Right lobe of liver (tissue), 6 donors: ENCODE results near the gene RNU5B-1. TPM values are rescaled to one million over a fixed set of nuclear protein-coding genes. Genes with fewer than 3 reads are reported as not detected.

Experiments
- ATAC-seq, 4 donors: fragments of 200-7000 bp; cut with Tn5 transposase; one replicate each; pipeline ENCODE4 v1.9.1; 2020; ENCODE audit warnings: mild to moderate bottlenecking in 4 of 4, moderate library complexity in 4 of 4
- DNase-seq, 3 donors: peaks; one replicate each; pipeline ENCODE4 v3.0.0-alpha.2; 2020
- H3K27ac ChIP-seq, 3 donors: fragments of 200-600 bp; one replicate each; pipeline ENCODE4 v1.8.0; 2022
- H3K27me3 ChIP-seq, 2 donors: fragments of 200-600 bp; one replicate each; pipeline ENCODE4 v1.8.0; 2022
- H3K36me3 ChIP-seq, 4 donors: fragments of 200-600 bp; sonication (generic) in 1 of 4; one replicate each; pipeline versions ENCODE4 v1.5.1 to v1.8.0; 2017 to 2022; ENCODE audit warnings: control low read depth in 1 of 4
- H3K4me1 ChIP-seq, 4 donors: fragments of 200-600 bp; sonication (generic) in 1 of 4; one replicate each; pipeline versions ENCODE4 v1.5.1 to v1.8.0; 2017 to 2022; ENCODE audit warnings: control low read depth in 1 of 4
- H3K4me3 ChIP-seq, 3 donors: fragments of 200-600 bp; one replicate each; pipeline ENCODE4 v1.8.0; 2022
- H3K9me3 ChIP-seq, 4 donors: fragments of 200-600 bp; sonication (generic) in 1 of 4; one replicate each; pipeline versions ENCODE4 v1.5.1 to v1.8.0; 2017 to 2022; ENCODE audit warnings: control low read depth in 1 of 4
- POLR2A ChIP-seq: fragments of 450-650 bp; IDR thresholded peaks from one replicate; pipeline ENCODE4 v1.6.1; 2017; ENCODE audit warnings: antibody characterized with exemption, mild to moderate bottlenecking
- WGBS: methylation state at CpG from one replicate; pipeline ENCODE4 v1.1.6; 2018; ENCODE audit warnings: low coverage, low lambda C conversion rate; ENCODE audit not compliant: insufficient coverage; ENCODE audit errors: missing lambda C conversion rate; 5-methylcytosine and 5-hydroxymethylcytosine counted together
- intact Hi-C, 2 donors: fragments of 100-400 bp; cut with DNase I; formaldehyde crosslinking; loops; one replicate each; pipeline versions ENCODE4 v1.11.2 to v1.14.1; 2022
- total RNA-seq, 6 experiments: library from RNA; depleted of rRNA in 2 of 6; stranded (reverse); fragments of >200 nt in 2 of 6; fragmentation: NEBNext Ultra II Directional in 3 of 6; extraction: Animal tissue kit (Norgen Biotek cat#: 25700) in 3 of 6; gene quantifications; one replicate each; pipeline versions ENCODE4 v1.1.0 to v1.2.4, GENCODE V29; 2016 to 2023
- TF ChIP-seq, protein P1 (sequence below), 4 donors: fragments of 200-600 bp in 3 of 4; fragments of 450-650 bp in 1 of 4; IDR thresholded peaks; one replicate each; pipeline versions ENCODE4 v1.5.1 to v1.8.0; 2016 to 2022; ENCODE audit warnings: antibody characterized with exemption in 4 of 4, mild to moderate bottlenecking in 2 of 4
- donor health status: DM: no; HTN: yes; CAD: no.
- donor health status: DM: no; HTN: no; CAD: no.
- donor health status: DM: no; HTN: no; CAD: no.
- donor health status: DM: no; HTN: yes; CAD: no.
- donor health status: DM: no; HTN: yes; CAD: no.

The RNU5B-1 gene
- total RNA-seq, 6 experiments from 2014 or later, result 11.0 to 35.4 TPM; not detected in 4

GRCh38 chr15:65326818-65327217 lies 22.3 kb downstream of the RNU5B-1 start:
- ATAC-seq (no peak), DNase-seq (no peak)
- no peaks in the 10 kb centered on the region for H3K36me3 ChIP-seq
- no peak overlapping the region for H3K4me3 ChIP-seq
- no peaks in the 10 kb centered on the region for H3K4me1 ChIP-seq
- no peaks in the 10 kb centered on the region for H3K9me3 ChIP-seq
- intact Hi-C loops, result no loop called here
- no peak overlapping the region for H3K27ac ChIP-seq
- TF ChIP-seq, protein P1, sequence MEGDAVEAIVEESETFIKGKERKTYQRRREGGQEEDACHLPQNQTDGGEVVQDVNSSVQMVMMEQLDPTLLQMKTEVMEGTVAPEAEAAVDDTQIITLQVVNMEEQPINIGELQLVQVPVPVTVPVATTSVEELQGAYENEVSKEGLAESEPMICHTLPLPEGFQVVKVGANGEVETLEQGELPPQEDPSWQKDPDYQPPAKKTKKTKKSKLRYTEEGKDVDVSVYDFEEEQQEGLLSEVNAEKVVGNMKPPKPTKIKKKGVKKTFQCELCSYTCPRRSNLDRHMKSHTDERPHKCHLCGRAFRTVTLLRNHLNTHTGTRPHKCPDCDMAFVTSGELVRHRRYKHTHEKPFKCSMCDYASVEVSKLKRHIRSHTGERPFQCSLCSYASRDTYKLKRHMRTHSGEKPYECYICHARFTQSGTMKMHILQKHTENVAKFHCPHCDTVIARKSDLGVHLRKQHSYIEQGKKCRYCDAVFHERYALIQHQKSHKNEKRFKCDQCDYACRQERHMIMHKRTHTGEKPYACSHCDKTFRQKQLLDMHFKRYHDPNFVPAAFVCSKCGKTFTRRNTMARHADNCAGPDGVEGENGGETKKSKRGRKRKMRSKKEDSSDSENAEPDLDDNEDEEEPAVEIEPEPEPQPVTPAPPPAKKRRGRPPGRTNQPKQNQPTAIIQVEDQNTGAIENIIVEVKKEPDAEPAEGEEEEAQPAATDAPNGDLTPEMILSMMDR (IDR thresholded peaks at IDR 0.05), result no peak
- no peak for TF ChIP-seq POLR2A
- 60% methylated on average over 2 of the region's 2 CpGs for WGBS
- H3K27me3 ChIP-seq, result no peaks in the 10 kb centered on the region

DNA sequence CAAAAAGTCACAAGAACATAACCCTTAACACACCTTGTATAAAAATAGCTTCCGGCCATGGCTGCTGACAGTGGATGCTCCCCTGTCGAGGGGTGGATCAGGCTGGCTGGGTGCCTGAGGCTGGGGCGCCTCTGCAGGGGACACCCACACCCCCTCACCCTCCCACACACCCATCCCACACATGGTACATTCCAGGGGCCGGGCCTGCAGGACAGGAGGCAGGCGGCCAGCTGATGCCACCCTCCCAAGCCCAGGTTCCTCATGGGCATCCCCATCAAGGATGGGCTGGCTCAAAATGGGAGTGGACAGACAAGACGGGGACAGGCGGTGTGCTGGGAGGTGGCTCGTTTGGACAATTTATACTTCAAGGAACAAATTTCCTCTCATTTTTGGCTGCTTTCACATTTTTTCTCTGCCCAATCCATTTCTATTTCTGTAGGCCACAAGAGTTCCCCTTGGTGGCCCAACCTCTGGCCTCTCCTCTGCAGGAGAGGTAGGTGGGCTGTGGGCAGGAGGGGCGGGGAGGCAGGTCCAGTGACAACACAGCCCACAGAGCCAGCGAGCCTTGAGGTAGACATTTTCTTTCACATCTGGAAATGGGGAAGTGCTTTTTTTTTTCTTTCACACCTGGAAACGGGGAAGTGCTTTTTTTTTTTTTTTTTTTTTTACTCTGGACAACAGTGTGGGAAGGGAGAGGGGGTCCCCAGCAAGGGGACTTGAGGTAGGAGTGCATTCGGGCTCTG lies 23.3 kb downstream of the RNU5B-1 start:
- DNase-seq, result peak in 1 of 3 donors; percentile 15
- 63% methylated on average over 11 of the region's 12 CpGs for WGBS

DNA sequence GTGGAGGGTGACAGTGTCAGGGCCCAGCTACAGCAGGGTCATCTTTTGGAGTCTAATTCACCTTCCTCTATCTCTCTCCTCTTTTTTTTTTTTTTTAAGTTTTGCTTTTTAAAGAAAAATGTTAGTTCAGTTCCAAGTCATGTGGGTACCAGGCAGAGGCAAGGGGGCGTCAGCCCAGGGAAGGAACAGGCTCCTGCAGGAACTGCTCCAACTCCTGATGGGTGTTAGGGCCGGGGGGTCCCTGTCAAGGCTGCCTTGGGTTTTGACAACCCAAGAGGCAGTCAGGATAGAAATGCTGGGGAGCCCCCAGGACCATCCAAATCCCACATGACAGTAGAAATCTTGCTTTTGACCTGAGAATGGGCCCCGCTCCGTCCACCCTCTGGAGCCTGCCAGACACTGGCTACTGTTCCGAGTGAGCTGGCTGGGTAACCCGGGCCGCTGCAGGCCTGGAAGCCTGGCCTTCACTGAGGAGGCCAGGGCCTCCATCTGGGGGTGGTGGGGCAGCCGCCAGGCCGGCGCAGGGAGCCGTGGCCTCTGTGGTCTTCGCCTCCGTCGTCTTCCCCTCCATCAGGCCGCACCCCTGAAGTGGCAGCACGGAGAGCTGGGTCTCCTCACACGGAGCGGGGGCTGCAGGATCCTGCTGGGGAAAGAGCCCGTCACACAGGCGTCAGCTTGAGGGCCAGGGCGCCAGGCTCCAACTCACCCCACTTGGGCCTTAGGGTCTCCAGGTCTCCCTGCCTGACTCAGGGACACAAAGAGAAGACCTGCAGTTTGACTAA lies 24.2 kb downstream of the RNU5B-1 start:
- H3K36me3 ChIP-seq, result no peaks in the 10 kb centered on the region
- H3K27ac ChIP-seq, result no peak overlapping the region
- no peaks in the 10 kb centered on the region for H3K9me3 ChIP-seq
- 80% methylated on average over 1 of the region's 21 CpGs for WGBS
- intact Hi-C loops, result no loop called here
- H3K4me1 ChIP-seq, result no peaks in the 10 kb centered on the region
- ATAC-seq (no peak), DNase-seq (peak in 1 of 3 donors; percentile 42)
- H3K4me3 ChIP-seq, result no peak overlapping the region
- TF ChIP-seq, protein P1 (IDR thresholded peaks at IDR 0.05), result no peak
- TF ChIP-seq POLR2A, result no peak
- H3K27me3 ChIP-seq, result no peaks in the 10 kb centered on the region

More for the DNA sequence above, 23.3 kb downstream of the RNU5B-1 start:
- H3K27ac ChIP-seq, result no peak overlapping the region
- no peaks in the 10 kb centered on the region for H3K9me3 ChIP-seq
- intact Hi-C loops, result no loop called here
- no peaks in the 10 kb centered on the region for H3K4me1 ChIP-seq
- H3K4me3 ChIP-seq, result no peak overlapping the region
- no peaks in the 10 kb centered on the region for H3K27me3 ChIP-seq
- TF ChIP-seq, protein P1 (IDR thresholded peaks at IDR 0.05), result no peak
- no peak for TF ChIP-seq POLR2A
- no peaks in the 10 kb centered on the region for H3K36me3 ChIP-seq
- no peak for ATAC-seq

DNA sequence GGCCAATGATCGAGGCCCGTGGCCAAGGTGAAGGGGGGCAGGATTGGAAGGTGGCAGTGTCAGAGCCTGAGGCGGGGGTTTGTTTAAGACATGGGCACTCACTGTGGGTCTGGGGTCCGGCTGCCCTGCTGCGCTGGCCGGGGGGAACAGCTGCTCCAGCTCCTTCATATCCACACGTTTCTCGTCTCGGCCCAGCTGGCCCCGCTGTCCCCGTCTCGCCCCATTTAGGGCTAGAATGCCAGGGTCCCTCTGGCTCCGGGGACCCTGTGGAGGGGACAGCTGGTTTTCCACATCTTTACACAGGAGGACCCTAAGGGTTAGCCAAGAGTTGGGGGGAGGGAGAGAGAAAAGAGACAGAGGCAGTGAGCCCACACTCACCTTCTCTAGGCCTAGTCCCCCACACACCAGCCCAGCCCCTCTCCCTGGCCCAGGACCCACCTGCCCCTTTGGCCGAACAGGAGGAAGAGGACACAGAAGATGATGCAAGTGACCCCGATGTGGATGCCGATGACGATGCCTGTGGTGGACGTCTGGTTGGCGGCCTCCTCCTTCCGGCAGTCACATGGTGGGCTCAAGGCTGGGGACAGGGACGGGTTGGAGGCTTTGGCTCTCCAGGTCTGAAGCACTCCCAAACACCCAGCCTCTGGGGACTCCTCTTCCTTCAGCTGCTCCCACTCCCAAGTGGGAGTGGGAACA lies 25.0 kb downstream of the RNU5B-1 start:
- Histone ChIP-seq H3K4me1 (no peaks in the 10 kb centered on the region), H3K27me3 (no peaks in the 10 kb centered on the region), H3K36me3 (no peaks in the 10 kb centered on the region), H3K9me3 (no peaks in the 10 kb centered on the region), H3K4me3 (no peak overlapping the region), H3K27ac (no peak overlapping the region)
- DNase-seq, result peak in 1 of 3 donors; percentile 45
- ATAC-seq, result no peak
- intact Hi-C loops, result no loop called here
- TF ChIP-seq, protein P1 (IDR thresholded peaks at IDR 0.05), result no peak
- no peak for TF ChIP-seq POLR2A
- 80% methylated on average over 1 of the region's 21 CpGs for WGBS
